HepG2 (cell line): ENCODE data around the gene TRIM67. TPM values are rescaled to one million over a fixed set of nuclear protein-coding genes. Genes with fewer than 3 reads are reported as not detected.

ENCODE experiments used
- ATAC-seq: fragments of 200-7000 bp; cut with Tn5 transposase; 3 replicates; pipeline ENCODE4 v1.9.1; 2020; ENCODE audit warnings: mild to moderate bottlenecking, moderate library complexity
- BruUV-seq: library from RNA; stranded (reverse); fragments of 400-500 nt; replicated peaks from 2 replicates; lab custom pipeline; 2021; lab: Mats Ljungman, UMichigan
- CTCF ChIA-PET: fragments of 300-600 bp; formaldehyde crosslinking; extraction: SDS; loops from one replicate; lab custom pipeline; 2021; ENCODE audit warnings: low total read pairs, inconsistent platforms, low intra/inter-chr PET ratio; lab: Yijun Ruan, JAX
- POLR2A ChIA-PET: fragments of 350-600 bp; sonication (Branson Sonifier 250); formaldehyde crosslinking; loops from one replicate; lab custom pipeline; 2020; ENCODE audit warnings: antibody characterized with exemption, inconsistent platforms; lab: Yijun Ruan, JAX
- DNase-seq: peaks from one replicate; pipeline ENCODE4 v3.0.0-alpha.2; 2015; ENCODE audit warnings: low spot score
- FAIRE-seq: peaks from 3 replicates; lab custom pipeline; 2011; peaks lifted over from hg19 to GRCh38; lab: Jason Lieb, UNC
- H2AFZ ChIP-seq: one replicate; pipeline ENCODE4 v1.6.1; 2011; ENCODE audit warnings: low read length, inconsistent platforms
- H3K27ac ChIP-seq: fragments of 300-600 bp; 3 replicates; pipeline ENCODE4 v1.8.0; 2011; ENCODE audit warnings: mixed run types, mild to moderate bottlenecking, mixed read lengths, low read length, inconsistent platforms; ENCODE audit not compliant: insufficient read depth; ENCODE audit errors: extremely low read length
- H3K27me3 ChIP-seq, 2 experiments: fragments of 200-600 bp in 1 of 2; 2 replicates in 1 of 2; 3 replicates in 1 of 2; pipeline versions ENCODE4 v1.6.0 to v1.8.0; 2011; ENCODE audit warnings: low read length in 2 of 2, mild to moderate bottlenecking in 2 of 2, moderate library complexity in 2 of 2, inconsistent platforms in 1 of 2; ENCODE audit not compliant: insufficient read depth in 2 of 2, control insufficient read depth in 1 of 2
- H3K36me3 ChIP-seq, 2 experiments: fragments of 200-600 bp in 1 of 2; replicated peaks in 1 of 2; 2 replicates in 1 of 2; 3 replicates in 1 of 2; pipeline versions ENCODE4 v1.5.1 to v1.8.0; 2011; ENCODE audit warnings: low read length in 2 of 2, inconsistent platforms in 1 of 2; ENCODE audit not compliant: insufficient read depth in 2 of 2, control insufficient read depth in 1 of 2
- H3K4me1 ChIP-seq: 2 replicates; pipeline ENCODE4 v1.5.1; 2012; ENCODE audit warnings: low read length, inconsistent platforms; ENCODE audit not compliant: insufficient read depth
- H3K4me2 ChIP-seq: 2 replicates; pipeline ENCODE4 v1.6.0; 2011; ENCODE audit warnings: low read depth, low read length, inconsistent platforms
- H3K4me3 ChIP-seq, 3 experiments: fragments of 200-600 bp in 1 of 3; sonication (generic), shearing (Covaris generic) in 1 of 3; replicated peaks in 1 of 3; 2 replicates each; pipeline ENCODE4 v1.5.1; 2011 to 2016; ENCODE audit warnings: low read length in 3 of 3, inconsistent platforms in 2 of 3, low read depth in 2 of 3, mild to moderate bottlenecking in 2 of 3, control low read depth in 1 of 3, mixed read lengths in 1 of 3; ENCODE audit not compliant: insufficient read depth in 1 of 3
- H3K79me2 ChIP-seq: one replicate; pipeline ENCODE4 v1.6.1; 2011; ENCODE audit warnings: low read length, inconsistent platforms; ENCODE audit not compliant: insufficient read depth
- H3K9ac ChIP-seq: 2 replicates; pipeline ENCODE4 v1.6.0; 2011; ENCODE audit warnings: mild to moderate bottlenecking, low read depth, low read length, inconsistent platforms; ENCODE audit not compliant: insufficient read depth
- H3K9me3 ChIP-seq: 2 replicates; pipeline ENCODE4 v1.5.1; 2012; ENCODE audit warnings: mild to moderate bottlenecking, low read length
- H4K20me1 ChIP-seq: 2 replicates; pipeline ENCODE4 v1.6.0; 2011; ENCODE audit warnings: inconsistent platforms, mild to moderate bottlenecking, low read length, moderate library complexity; ENCODE audit not compliant: insufficient read depth
- AGO2 ChIP-seq: fragments of 200-400 bp; formaldehyde crosslinking; optimal IDR thresholded peaks from 2 replicates; pipeline ENCODE3; 2017; ENCODE audit warnings: mild to moderate bottlenecking, low read depth, low read length, moderate library complexity
- BRD4 ChIP-seq: sonication (generic); formaldehyde crosslinking; IDR thresholded peaks from 2 replicates; pipeline ENCODE4 v1.4.0; 2020; ENCODE audit warnings: missing genetic modification reagents
- CTCF ChIP-seq: sonication (generic); formaldehyde crosslinking; IDR thresholded peaks from 2 replicates; pipeline ENCODE4 v1.5.0; 2020; ENCODE audit warnings: mild to moderate bottlenecking, missing genetic modification reagents, moderate library complexity
- FOXA3 ChIP-seq: IDR thresholded peaks from 2 replicates; pipeline ENCODE4 v1.6.1; 2016; ENCODE audit warnings: missing genetic modification reagents, missing compliant biosample characterization
- HOXA5 ChIP-seq: sonication (generic); formaldehyde crosslinking; IDR thresholded peaks from 2 replicates; pipeline ENCODE4 v1.4.0; 2020; ENCODE audit warnings: missing genetic modification reagents
- NFATC3 ChIP-seq: sonication (generic); formaldehyde crosslinking; IDR thresholded peaks from 2 replicates; pipeline ENCODE4 v1.5.1; 2020; ENCODE audit warnings: mild to moderate bottlenecking, missing genetic modification reagents
- SAP130 ChIP-seq: IDR thresholded peaks from 2 replicates; pipeline ENCODE4 v1.6.1; 2016; ENCODE audit warnings: low read depth
- STAT6 ChIP-seq: sonication (generic); formaldehyde crosslinking; IDR thresholded peaks from 2 replicates; pipeline ENCODE4 v1.4.0; 2020; ENCODE audit warnings: missing genetic modification reagents, mild to moderate bottlenecking, borderline replicate concordance
- TMF1 ChIP-seq: sonication (generic); formaldehyde crosslinking; IDR thresholded peaks from 2 replicates; pipeline ENCODE4 v1.8.1; 2022; ENCODE audit warnings: low read depth, missing genetic modification reagents
- ZBTB42 ChIP-seq: sonication (generic); formaldehyde crosslinking; IDR thresholded peaks from 2 replicates; pipeline ENCODE4 v1.5.0; 2020; ENCODE audit warnings: mild to moderate bottlenecking, missing genetic modification reagents
- ZNF484 ChIP-seq: sonication (generic); formaldehyde crosslinking; IDR thresholded peaks from 2 replicates; pipeline ENCODE4 v1.5.1; 2020; ENCODE audit warnings: mild to moderate bottlenecking, low read depth, missing genetic modification reagents, borderline replicate concordance
- ZNF530 ChIP-seq: sonication (generic); formaldehyde crosslinking; IDR thresholded peaks from 2 replicates; pipeline ENCODE4 v1.5.0; 2020; ENCODE audit warnings: low read depth, mild to moderate bottlenecking, missing genetic modification reagents
- WGBS: methylation state at CpG from one replicate; pipeline ENCODE4 v1.1.6; 2017; ENCODE audit warnings: low lambda C conversion rate; 5-methylcytosine and 5-hydroxymethylcytosine counted together
- in situ Hi-C: cut with HindIII; loops from 2 replicates; pipeline ENCODE4 v1.10.0; 2017; ENCODE audit warnings: low pct_unique_long_range_greater_than_20kb; ENCODE audit not compliant: extremely low pct_ligation_motif_present
- intact Hi-C: fragments of 100-400 bp; cut with micrococcal nuclease; formaldehyde crosslinking; loops from one replicate; pipeline ENCODE4 v1.10.0; 2022; ENCODE audit not compliant: unreplicated experiment
- polyA plus RNA-seq, 8 experiments: library from polyadenylated mRNA; depleted of rRNA in 3 of 8; stranded (reverse) in 7 of 8; unstranded in 1 of 8; fragments of >200 nt; fragmentation: Illumina TruSeq in 4 of 8; extraction: Trizol in 4 of 8; gene quantifications; 2 replicates each; pipeline versions ENCODE4 v1.2.1 to v1.2.3, GENCODE V29; 2011 to 2016; ENCODE audit warnings: low read depth in 4 of 8, missing spikeins in 1 of 8, mixed read lengths in 1 of 8; ENCODE audit not compliant: insufficient read depth in 1 of 8
- total RNA-seq, 5 experiments: library from RNA; depleted of rRNA; stranded (reverse); fragments of >200 nt; fragmentation: Illumina TruSeq; extraction: Trizol; gene quantifications; 2 replicates each; pipeline ENCODE4 v1.2.3, GENCODE V29; 2016; ENCODE audit warnings: low read depth in 1 of 5
- TF ChIP-seq, protein P1 (sequence below): sonication (generic); formaldehyde crosslinking; IDR thresholded peaks from 2 replicates; pipeline ENCODE4 v1.4.0; 2020; ENCODE audit warnings: missing genetic modification reagents

TRIM67 gene
- total and polyA plus RNA-seq, 2 of the 13 experiments (the other 11 are each of a cell fraction or from before 2014, with no cell fraction given), result not detected

- no peak for TF ChIP-seq ZNF530 (CRISPR knock-in tag)
Measured at GRCh38 chr1:231242516-231243198, 80.8 kb downstream of the TRIM67 start (continued).

GRCh38 chr1:231248778-231249177, 86.9 kb downstream of the TRIM67 start:
- Histone ChIP-seq H4K20me1 (peaks cover 14% of the 10 kb centered on the region), H3K4me1 (peaks cover 55% of the 10 kb centered on the region), H2AFZ (no peak overlapping the region), H3K27me3 (no peaks in the 10 kb centered on the region), H3K79me2 (peaks cover 61% of the 10 kb centered on the region), H3K27ac (no peak overlapping the region), H3K4me3 (no peak overlapping the region), H3K9ac (no peak overlapping the region), H3K36me3 (peaks cover 13 to 44% of the 10 kb centered on the region in 2 experiments), H3K4me2 (no peak overlapping the region), H3K9me3 (no peaks in the 10 kb centered on the region)
- WGBS, result 100% methylated on average over 1 of the region's 1 CpG
- ATAC-seq, result peak; percentile 94
- CTCF ChIA-PET, result no interaction called here
- BruUV-seq, result no TSS peak
- intact Hi-C loops, result no loop called here
- POLR2A ChIA-PET, result no interaction called here
- no peak for FAIRE-seq
- in situ Hi-C loops, result no loop called here
- peak; percentile 78 for DNase-seq
- TF ChIP-seq AGO2 (no peak), STAT6 (CRISPR knock-in tag) (no peak), SAP130 (CRISPR knock-in tag) (peak; percentile 67), ZBTB42 (CRISPR knock-in tag) (no peak), FOXA3 (CRISPR knock-in tag) (peak; percentile 86), NFATC3 (CRISPR knock-in tag) (no peak), BRD4 (CRISPR knock-in tag) (no peak), ZNF484 (CRISPR knock-in tag) (no peak), HOXA5 (CRISPR knock-in tag) (no peak), TMF1 (CRISPR knock-in tag) (no peak), CTCF (CRISPR knock-in tag) (no peak)
- TF ChIP-seq, protein P1, sequence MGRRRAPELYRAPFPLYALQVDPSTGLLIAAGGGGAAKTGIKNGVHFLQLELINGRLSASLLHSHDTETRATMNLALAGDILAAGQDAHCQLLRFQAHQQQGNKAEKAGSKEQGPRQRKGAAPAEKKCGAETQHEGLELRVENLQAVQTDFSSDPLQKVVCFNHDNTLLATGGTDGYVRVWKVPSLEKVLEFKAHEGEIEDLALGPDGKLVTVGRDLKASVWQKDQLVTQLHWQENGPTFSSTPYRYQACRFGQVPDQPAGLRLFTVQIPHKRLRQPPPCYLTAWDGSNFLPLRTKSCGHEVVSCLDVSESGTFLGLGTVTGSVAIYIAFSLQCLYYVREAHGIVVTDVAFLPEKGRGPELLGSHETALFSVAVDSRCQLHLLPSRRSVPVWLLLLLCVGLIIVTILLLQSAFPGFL, result no peak
